ENCODE data around the gene ARHGEF17. TPM values are rescaled to one million over a fixed set of nuclear protein-coding genes. Genes with fewer than 3 reads are reported as not detected.

The ARHGEF17 gene
- total RNA-seq, 1 experiment from 2014 or later: 77.9 TPM

- Histone ChIP-seq H3K9me3 (no peaks in the 10 kb centered on the region), H3K27me3 (replicated peaks; ENCODE audit: control insufficient read depth, insufficient read depth, low read length) (no peaks in the 10 kb centered on the region), H3K4me1 (peaks cover 11% of the 10 kb centered on the region; the same call in 1 of the 2 replicates), H3K36me3 (ENCODE audit: control insufficient read depth, insufficient read depth, low read length) (no peaks in the 10 kb centered on the region), H3K4me3 (ENCODE audit: low read depth, low read length) (no peak overlapping the region)
- TF ChIP-seq CTCF (IDR thresholded peaks at IDR 0.05; ENCODE audit: insufficient read depth in 1 of 2, low read depth in 1 of 2, low read length in 1 of 2, severe bottlenecking in 1 of 2, unreplicated experiment in 1 of 2): no peak
- no peak for DNase-seq
- peaks cover 13% of the 10 kb centered on the region for H3K36me3 Mint-ChIP-seq (ENCODE audit: insufficient read depth, unreplicated experiment)
- H3K9me3 Mint-ChIP-seq (ENCODE audit: unreplicated experiment): no peaks in the 10 kb centered on the region
- ChIA-PET POLR2A (interaction anchor here (0.6 kb wide), 1 partner anchor 592 kb away, joined by 11 read pairs; no protein-coding TSS in a partner anchor), CTCF (interaction anchor here (1.0 to 1.1 kb wide), 2 partner anchors 14 to 28 kb away, joined by 3 read pairs; no protein-coding TSS in a partner anchor)
- no peak overlapping the region for H3K4me3 Mint-ChIP-seq (ENCODE audit: unreplicated experiment)
- H3K27me3 Mint-ChIP-seq (ENCODE audit: insufficient read depth, unreplicated experiment): no peaks in the 10 kb centered on the region
- H3K27ac Mint-ChIP-seq (ENCODE audit: unreplicated experiment): peak overlapping the region; percentile 76
- H3K4me1 Mint-ChIP-seq (ENCODE audit: low read depth, unreplicated experiment): peaks cover 18% of the 10 kb centered on the region
- intact Hi-C loops (cut with micrococcal nuclease; ENCODE audit: unreplicated experiment): no loop called here
- BruUV-seq (replicated peaks): no TSS peak
These were observed 71.3 kb downstream of the ARHGEF17 start for GRCh38 chr11:73379189-73379880.

GRCh38 chr11:73380331-73380730 is 72.3 kb downstream of the ARHGEF17 start:
- H3K4me3 Mint-ChIP-seq (ENCODE audit: unreplicated experiment): no peak overlapping the region
- H3K4me1 Mint-ChIP-seq (ENCODE audit: low read depth, unreplicated experiment): peaks cover 17% of the 10 kb centered on the region
- H3K36me3 Mint-ChIP-seq (ENCODE audit: insufficient read depth, unreplicated experiment): peaks cover 13% of the 10 kb centered on the region
- intact Hi-C loops (cut with micrococcal nuclease; ENCODE audit: unreplicated experiment): no loop called here
- Histone ChIP-seq H3K4me3 (ENCODE audit: low read depth, low read length) (no peak overlapping the region), H3K4me1 (peaks cover 11% of the 10 kb centered on the region), H3K9me3 (no peaks in the 10 kb centered on the region), H3K27me3 (replicated peaks; ENCODE audit: control insufficient read depth, insufficient read depth, low read length) (no peaks in the 10 kb centered on the region), H3K36me3 (ENCODE audit: control insufficient read depth, insufficient read depth, low read length) (no peaks in the 10 kb centered on the region)
- H3K27ac Mint-ChIP-seq (ENCODE audit: unreplicated experiment): peak overlapping the region; percentile 76
- CTCF ChIA-PET: interaction anchor here (0.7 to 1.7 kb wide), 4 partner anchors 13 to 29 kb away, joined by 3 to 8 read pairs (median 3); no protein-coding TSS in a partner anchor
- TF ChIP-seq CTCF (IDR thresholded peaks at IDR 0.05; ENCODE audit: insufficient read depth in 1 of 2, low read depth in 1 of 2, low read length in 1 of 2, severe bottlenecking in 1 of 2, unreplicated experiment in 1 of 2): no peak
- POLR2A ChIA-PET: interaction anchor here (0.6 kb wide), 1 partner anchor 593 kb away, joined by 11 read pairs; no protein-coding TSS in a partner anchor
- no peak for DNase-seq
- BruUV-seq (replicated peaks): no TSS peak
- no peaks in the 10 kb centered on the region for H3K9me3 Mint-ChIP-seq (ENCODE audit: unreplicated experiment)
- no peaks in the 10 kb centered on the region for H3K27me3 Mint-ChIP-seq (ENCODE audit: insufficient read depth, unreplicated experiment)

- Histone ChIP-seq H3K4me3 (ENCODE audit: low read depth, low read length) (no peak overlapping the region), H3K36me3 (ENCODE audit: control insufficient read depth, insufficient read depth, low read length) (no peaks in the 10 kb centered on the region), H3K4me1 (peaks cover 8% of the 10 kb centered on the region), H3K9me3 (no peaks in the 10 kb centered on the region), H3K27me3 (replicated peaks; ENCODE audit: control insufficient read depth, insufficient read depth, low read length) (no peaks in the 10 kb centered on the region)
- Mint-ChIP-seq H3K36me3 (ENCODE audit: insufficient read depth, unreplicated experiment) (peaks cover 8% of the 10 kb centered on the region), H3K9me3 (ENCODE audit: unreplicated experiment) (no peaks in the 10 kb centered on the region), H3K27me3 (ENCODE audit: insufficient read depth, unreplicated experiment) (no peaks in the 10 kb centered on the region), H3K27ac (ENCODE audit: unreplicated experiment) (no peak overlapping the region), H3K4me1 (ENCODE audit: low read depth, unreplicated experiment) (peaks cover 12% of the 10 kb centered on the region), H3K4me3 (ENCODE audit: unreplicated experiment) (no peak overlapping the region)
- ChIA-PET CTCF (interaction anchor here (1.6 to 1.7 kb wide), 2 partner anchors 12 to 30 kb away, joined by 3 to 8 read pairs; no protein-coding TSS in a partner anchor), POLR2A (no interaction called here)
- no TSS peak for BruUV-seq (replicated peaks)
- intact Hi-C loops (cut with micrococcal nuclease; ENCODE audit: unreplicated experiment): no loop called here
- no peak for TF ChIP-seq CTCF (IDR thresholded peaks at IDR 0.05; ENCODE audit: insufficient read depth in 1 of 2, low read depth in 1 of 2, low read length in 1 of 2, severe bottlenecking in 1 of 2, unreplicated experiment in 1 of 2)
- DNase-seq: no peak
These were observed 72.9 kb downstream of the ARHGEF17 start for GRCh38 chr11:73380897-73381410.

Measured in Caco-2 (cell line).